Measurements from ENCODE around the gene BLTP2. TPM values are rescaled to one million over a fixed set of nuclear protein-coding genes. Genes with fewer than 3 reads are reported as not detected.
A peak's percentile ranks its signal among the peaks of the same experiment; 100 is the strongest.

Gene BLTP2
- total and polyA plus RNA-seq, 2 of the 13 experiments (the other 11 are each of a cell fraction or from before 2014, with no cell fraction given) = 66.7 to 80.9 TPM

GRCh38 chr17:28644787-28645575 lies at the start of gene BLTP2 (continued):
- TF ChIP-seq, protein P1, sequence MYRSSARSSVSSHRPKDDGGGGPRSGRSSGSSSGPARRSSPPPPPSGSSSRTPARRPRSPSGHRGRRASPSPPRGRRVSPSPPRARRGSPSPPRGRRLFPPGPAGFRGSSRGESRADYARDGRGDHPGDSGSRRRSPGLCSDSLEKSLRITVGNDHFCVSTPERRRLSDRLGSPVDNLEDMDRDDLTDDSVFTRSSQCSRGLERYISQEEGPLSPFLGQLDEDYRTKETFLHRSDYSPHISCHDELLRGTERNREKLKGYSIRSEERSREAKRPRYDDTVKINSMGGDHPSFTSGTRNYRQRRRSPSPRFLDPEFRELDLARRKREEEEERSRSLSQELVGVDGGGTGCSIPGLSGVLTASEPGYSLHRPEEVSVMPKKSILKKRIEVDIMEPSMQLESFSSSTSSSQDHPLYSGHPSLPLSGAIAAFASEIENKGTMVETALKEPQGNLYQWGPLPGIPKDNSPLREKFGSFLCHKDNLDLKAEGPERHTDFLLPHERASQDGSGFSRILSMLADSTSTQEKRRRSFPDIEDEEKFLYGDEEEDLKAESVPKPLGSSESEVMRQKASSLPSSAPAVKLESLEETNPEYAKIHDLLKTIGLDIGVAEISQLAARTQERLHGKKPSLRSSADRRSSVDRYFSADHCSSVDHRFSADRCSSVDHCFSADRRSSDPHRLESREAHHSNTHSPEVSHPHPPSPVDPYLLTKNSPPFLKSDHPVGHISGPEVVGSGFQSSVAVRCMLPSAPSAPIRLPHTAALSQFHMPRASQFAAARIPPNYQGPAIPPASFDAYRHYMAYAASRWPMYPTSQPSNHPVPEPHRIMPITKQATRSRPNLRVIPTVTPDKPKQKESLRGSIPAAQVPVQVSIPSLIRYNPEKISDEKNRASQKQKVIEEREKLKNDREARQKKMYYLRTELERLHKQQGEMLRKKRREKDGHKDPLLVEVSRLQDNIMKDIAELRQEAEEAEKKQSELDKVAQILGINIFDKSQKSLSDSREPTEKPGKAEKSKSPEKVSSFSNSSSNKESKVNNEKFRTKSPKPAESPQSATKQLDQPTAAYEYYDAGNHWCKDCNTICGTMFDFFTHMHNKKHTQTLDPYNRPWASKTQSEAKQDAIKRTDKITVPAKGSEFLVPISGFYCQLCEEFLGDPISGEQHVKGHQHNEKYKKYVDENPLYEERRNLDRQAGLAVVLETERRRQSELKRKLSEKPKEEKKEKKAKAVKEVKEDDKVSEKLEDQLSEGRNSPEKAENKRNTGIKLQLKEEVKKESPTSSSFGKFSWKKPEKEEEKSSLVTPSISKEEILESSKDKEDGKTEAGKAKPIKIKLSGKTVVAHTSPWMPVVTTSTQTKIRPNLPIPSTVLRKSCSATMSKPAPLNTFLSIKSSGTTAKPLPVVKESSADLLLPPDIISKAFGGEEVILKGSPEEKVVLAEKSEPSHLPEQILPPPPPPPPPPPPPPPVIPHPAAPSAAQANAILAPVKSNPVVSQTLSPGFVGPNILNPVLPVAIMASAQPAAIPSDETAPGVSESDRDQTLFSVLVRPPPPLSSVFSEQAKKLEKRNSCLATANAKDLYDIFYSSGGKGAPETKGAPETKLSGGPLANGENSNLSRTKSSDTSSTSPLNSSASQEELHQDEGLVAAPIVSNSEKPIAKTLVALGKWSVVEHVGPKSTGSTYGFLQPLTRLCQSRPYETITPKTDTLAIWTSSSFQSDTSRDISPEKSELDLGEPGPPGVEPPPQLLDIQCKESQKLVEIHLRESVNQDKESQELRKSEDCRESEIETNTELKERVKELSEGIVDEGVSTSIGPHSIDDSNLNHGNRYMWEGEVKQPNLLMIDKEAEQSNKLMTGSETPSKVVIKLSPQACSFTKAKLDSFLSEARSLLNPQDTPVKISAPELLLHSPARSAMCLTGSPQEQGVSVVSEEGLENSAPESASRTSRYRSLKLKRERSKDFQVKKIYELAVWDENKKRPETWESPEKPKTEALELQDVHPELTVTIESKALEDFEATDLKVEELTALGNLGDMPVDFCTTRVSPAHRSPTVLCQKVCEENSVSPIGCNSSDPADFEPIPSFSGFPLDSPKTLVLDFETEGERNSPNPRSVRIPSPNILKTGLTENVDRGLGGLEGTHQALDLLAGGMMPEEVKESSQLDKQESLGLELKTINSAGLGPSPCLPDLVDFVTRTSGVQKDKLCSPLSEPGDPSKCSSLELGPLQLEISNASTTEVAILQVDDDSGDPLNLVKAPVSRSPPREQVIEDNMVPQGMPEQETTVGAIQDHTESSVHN (CRISPR knock-in tag; IDR thresholded peaks at IDR 0.05) = 0 out of 2 replicates have a peak, but pooled peaks have one; percentile 49
- TF ChIP-seq ZNF224 (CRISPR knock-in tag; IDR thresholded peaks at IDR 0.05) = no peak
- peak; percentile 64 for TF ChIP-seq MEIS2 (CRISPR knock-in tag; IDR thresholded peaks at IDR 0.05)
- peak; percentile 54; the same call in 1 of the 2 replicates for TF ChIP-seq ETS1 (CRISPR knock-in tag; IDR thresholded peaks at IDR 0.05)
- peak; percentile 93 for TF ChIP-seq RBFOX2 (IDR thresholded peaks at IDR 0.05; ENCODE audit: low read depth, low read length)
- TF ChIP-seq ZZZ3 (CRISPR knock-in tag; IDR thresholded peaks at IDR 0.05; ENCODE audit: borderline replicate concordance) = peak; percentile 63
- TF ChIP-seq THAP8 (CRISPR knock-in tag; IDR thresholded peaks at IDR 0.05; ENCODE audit: borderline replicate concordance) = no peak
- TF ChIP-seq ZNF136 (CRISPR knock-in tag; IDR thresholded peaks at IDR 0.05; ENCODE audit: low read depth) = peak; percentile 38; the same call in 1 of the 2 replicates
- 0 out of 2 replicates have a peak, but pooled peaks have one; percentile 72 for TF ChIP-seq REL (CRISPR knock-in tag; conservative IDR thresholded peaks at IDR 0.05)
- TF ChIP-seq ZBTB14 (CRISPR knock-in tag; IDR thresholded peaks at IDR 0.05) = peak; percentile 78
- no peak for TF ChIP-seq ZFP1 (CRISPR knock-in tag; IDR thresholded peaks at IDR 0.05)
- TF ChIP-seq TEAD2 (CRISPR knock-in tag; IDR thresholded peaks at IDR 0.05) = no peak
- peak; percentile 43; the same call in 1 of the 2 replicates for TF ChIP-seq DR1 (CRISPR knock-in tag; IDR thresholded peaks at IDR 0.05)
- 0 out of 2 replicates have a peak, but pooled peaks have one; percentile 79 for TF ChIP-seq ZNF772 (CRISPR knock-in tag; IDR thresholded peaks at IDR 0.05)
- TF ChIP-seq, protein P2, sequence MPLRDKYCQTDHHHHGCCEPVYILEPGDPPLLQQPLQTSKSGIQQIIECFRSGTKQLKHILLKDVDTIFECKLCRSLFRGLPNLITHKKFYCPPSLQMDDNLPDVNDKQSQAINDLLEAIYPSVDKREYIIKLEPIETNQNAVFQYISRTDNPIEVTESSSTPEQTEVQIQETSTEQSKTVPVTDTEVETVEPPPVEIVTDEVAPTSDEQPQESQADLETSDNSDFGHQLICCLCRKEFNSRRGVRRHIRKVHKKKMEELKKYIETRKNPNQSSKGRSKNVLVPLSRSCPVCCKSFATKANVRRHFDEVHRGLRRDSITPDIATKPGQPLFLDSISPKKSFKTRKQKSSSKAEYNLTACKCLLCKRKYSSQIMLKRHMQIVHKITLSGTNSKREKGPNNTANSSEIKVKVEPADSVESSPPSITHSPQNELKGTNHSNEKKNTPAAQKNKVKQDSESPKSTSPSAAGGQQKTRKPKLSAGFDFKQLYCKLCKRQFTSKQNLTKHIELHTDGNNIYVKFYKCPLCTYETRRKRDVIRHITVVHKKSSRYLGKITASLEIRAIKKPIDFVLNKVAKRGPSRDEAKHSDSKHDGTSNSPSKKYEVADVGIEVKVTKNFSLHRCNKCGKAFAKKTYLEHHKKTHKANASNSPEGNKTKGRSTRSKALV (CRISPR knock-in tag; IDR thresholded peaks at IDR 0.05) = no peak; the same call in 1 of the 2 replicates
